Stomach (tissue), 4 donors: ENCODE measurements around the gene TPPP3.

ENCODE experiments used
- CTCF ChIP-seq, 7 experiments: fragments of 450-650 bp in 4 of 7; fragments of 200-600 bp in 3 of 7; sonication (generic) in 3 of 7; IDR thresholded peaks; one replicate each; pipeline ENCODE4 v1.5.1; 2016 to 2019; ENCODE audit warnings: antibody characterized with exemption in 7 of 7, control low read depth in 2 of 7, mild to moderate bottlenecking in 1 of 7
- POLR2A ChIP-seq, 4 donors: fragments of 450-650 bp; IDR thresholded peaks; one replicate each; pipeline ENCODE4 v1.6.1; 2016; ENCODE audit warnings: antibody characterized with exemption in 4 of 4, control low read depth in 2 of 4, mild to moderate bottlenecking in 1 of 4, moderate library complexity in 1 of 4

- TF ChIP-seq CTCF (IDR thresholded peaks at IDR 0.05) (no peak), POLR2A (IDR thresholded peaks at IDR 0.05) (no peak)
Observed at GRCh38 chr16:67364600-67365235, 28.6 kb downstream of the TPPP3 start.
